Heart left ventricle (tissue), 13 donors: ENCODE data around the gene EGLN1.

ENCODE experiments used
- CTCF ChIP-seq, 12 donors: fragments of 200-600 bp; sonication (generic) in 4 of 12; IDR thresholded peaks; one replicate each; pipeline versions ENCODE4 v1.5.0 to v1.8.0; 2018 to 2022; ENCODE audit warnings: antibody characterized with exemption in 12 of 12, mild to moderate bottlenecking in 5 of 12
- POLR2A ChIP-seq, 2 donors: fragments of 450-650 bp; IDR thresholded peaks; one replicate each; pipeline ENCODE4 v1.6.1; 2017; ENCODE audit warnings: antibody characterized with exemption in 2 of 2, mild to moderate bottlenecking in 2 of 2, moderate library complexity in 2 of 2
- donor health status: ischemic (EF 13 %, LVEDD 7.1; RV severe dilation, severe dysfunction).
- donor health status: DM: no; HTN: yes; CAD: no.
- donor health status: DM: no; HTN: no; CAD: no.
- donor health status: ischemic (EF 25% LVEDD 6.9; RV normal size, moderate dysfunction).
- donor health status: ischemic (EF 25% LVEDD 5.7; RV mildly dilated, moderate dysfunction).
- donor health status: ischemic (EF 35%, LVEDD 5.7; RV mildly dilated, moderate dysfunction).
- donor health status: nonischemic (EF 11% LVEDD 7.7; RV severe dilation, severe dysfunction).
- donor health status: DM: yes; HTN: yes; CAD: no.
- donor health status: PGD.
- donor health status: ischemic (EF 29% LVEDD 5.4; RV normal size, mild dysfunction).
- donor health status: nonischemic (EF 23%, LVEDD 6.1; RV moderate dilation, normal function).

GRCh38 chr1:231390071-231390470 lies 32.0 kb downstream of the EGLN1 start:
- TF ChIP-seq POLR2A (IDR thresholded peaks at IDR 0.05) = no peak
- no peak for TF ChIP-seq CTCF (IDR thresholded peaks at IDR 0.05)
